Heart left ventricle (tissue), 16 donors: Measurements from ENCODE around the gene FANCF. TPM values are rescaled to one million over a fixed set of nuclear protein-coding genes. Genes with fewer than 3 reads are reported as not detected.

Experiments
- ATAC-seq, 4 donors: fragments of 200-7000 bp; cut with Tn5 transposase; one replicate each; pipeline ENCODE4 v1.9.1; 2020 to 2022; ENCODE audit warnings: moderate library complexity in 4 of 4, mild to moderate bottlenecking in 3 of 4, moderate number of reproducible peaks in 1 of 4
- DNase-seq, 5 donors: peaks; one replicate each; pipeline ENCODE4 v3.0.0-alpha.2; 2020
- H3K27ac ChIP-seq, 12 donors: fragments of 200-600 bp; sonication (generic) in 4 of 12; one replicate each; pipeline versions ENCODE4 v1.5.0 to v1.8.0; 2016 to 2022; ENCODE audit warnings: mild to moderate bottlenecking in 2 of 12
- H3K27me3 ChIP-seq, 9 donors: fragments of 200-600 bp; sonication (generic) in 2 of 9; one replicate each; pipeline versions ENCODE4 v1.5.1 to v1.8.0; 2016 to 2022; ENCODE audit warnings: mild to moderate bottlenecking in 3 of 9
- H3K36me3 ChIP-seq, 9 donors: fragments of 200-600 bp; sonication (generic) in 2 of 9; one replicate each; pipeline versions ENCODE4 v1.5.0 to v1.8.0; 2018 to 2022; ENCODE audit warnings: mild to moderate bottlenecking in 2 of 9
- H3K4me1 ChIP-seq, 12 donors: fragments of 200-600 bp; sonication (generic) in 4 of 12; one replicate each; pipeline versions ENCODE4 v1.5.0 to v1.8.0; 2016 to 2022; ENCODE audit warnings: mild to moderate bottlenecking in 3 of 12
- H3K4me3 ChIP-seq, 12 donors: fragments of 200-600 bp; sonication (generic) in 4 of 12; one replicate each; pipeline versions ENCODE4 v1.5.0 to v1.8.0; 2017 to 2022; ENCODE audit warnings: mild to moderate bottlenecking in 9 of 12, moderate library complexity in 4 of 12
- H3K9me3 ChIP-seq, 12 donors: fragments of 200-600 bp; sonication (generic) in 4 of 12; one replicate each; pipeline versions ENCODE4 v1.5.0 to v1.8.0; 2016 to 2022; ENCODE audit warnings: mild to moderate bottlenecking in 1 of 12
- CTCF ChIP-seq, 12 donors: fragments of 200-600 bp; sonication (generic) in 4 of 12; IDR thresholded peaks; one replicate each; pipeline versions ENCODE4 v1.5.0 to v1.8.0; 2018 to 2022; ENCODE audit warnings: antibody characterized with exemption in 12 of 12, mild to moderate bottlenecking in 5 of 12
- POLR2A ChIP-seq, 2 donors: fragments of 450-650 bp; IDR thresholded peaks; one replicate each; pipeline ENCODE4 v1.6.1; 2017; ENCODE audit warnings: antibody characterized with exemption in 2 of 2, mild to moderate bottlenecking in 2 of 2, moderate library complexity in 2 of 2
- WGBS, 4 donors: extraction: QIAGEN DNeasy Blood & Tissue Kit in 2 of 4; methylation state at CpG; one replicate each; pipeline versions ENCODE4 v1.1.5 to v1.1.7; 2013 to 2018; 5-methylcytosine and 5-hydroxymethylcytosine counted together
- intact Hi-C, 10 donors: fragments of 100-400 bp; cut with DNase I; formaldehyde crosslinking; loops; one replicate each; pipeline versions ENCODE4 v1.11.1 to v1.14.2; 2022
- polyA plus RNA-seq, 2 donors: library from polyadenylated mRNA; stranded (reverse); fragments of 200-250 nt; gene quantifications; one replicate each; pipeline ENCODE4 v1.2.3, GENCODE V29; 2013
- total RNA-seq, 9 donors: library from RNA; depleted of rRNA in 2 of 9; stranded (reverse); fragments of >200 nt in 2 of 9; fragmentation: NEBNext Ultra II Directional in 3 of 9; extraction: Animal tissue kit (Norgen Biotek cat#: 25700) in 3 of 9; gene quantifications; one replicate each; pipeline versions ENCODE4 v1.1.0 to v1.2.4, GENCODE V29; 2016 to 2023
- donor health status: ischemic (EF 13 %, LVEDD 7.1; RV severe dilation, severe dysfunction).
- donor health status: healthy with polysubstance abuse.
- donor health status: DM: no; HTN: yes; CAD: no.
- donor health status: DM: no; HTN: no; CAD: no.
- donor health status: ischemic (EF 25% LVEDD 6.9; RV normal size, moderate dysfunction).
- donor health status: ischemic (EF 25% LVEDD 5.7; RV mildly dilated, moderate dysfunction).
- donor health status: healthy.
- donor health status: DM: yes; HTN: yes; CAD: no.
- donor health status: ischemic (EF 35%, LVEDD 5.7; RV mildly dilated, moderate dysfunction).
- donor health status: nonischemic (EF 11% LVEDD 7.7; RV severe dilation, severe dysfunction).
- donor health status: DM: yes; HTN: yes; CAD: no.
- donor health status: PGD.
- donor health status: ischemic (EF 29% LVEDD 5.4; RV normal size, mild dysfunction).
- donor health status: nonischemic (EF 23%, LVEDD 6.1; RV moderate dilation, normal function).

The FANCF gene
- total and polyA plus RNA-seq, 11 donors = 3.4 to 8.6 (median 6.2) TPM

- intact Hi-C loops = loop anchor here in 4 of 10 donors (5.0 to 10.0 kb wide), 3 partner anchors 40 to 60 kb away; partner anchors contain the start of gene FANCF (in 1 of the 4)
- WGBS, 4 donors = 2 to 5% (median 3%) methylated on average over 20 to 40 of the region's 40 CpGs
Measured at GRCh38 chr11:22666688-22667439, 41.2 kb upstream of the FANCF start.

GRCh38 chr11:22666325-22666687 is 40.7 kb upstream of the FANCF start, which contains the start of gene GAS2:
Gene GAS2, plus strand, starts transcription at chr11:22666611. Its CDS starts 8,259 bp downstream, at chr11:22674870.
- ATAC-seq (peak; percentile 19 to 60 (median 43)), DNase-seq (peak in 1 of 5 donors; percentile 29)
- WGBS, 4 donors = 3 to 7% (median 5%) methylated on average over 8 of the region's 8 CpGs
- peak within 1 kb of the TSS; percentile 63 to 91 (median 79) for H3K27ac ChIP-seq
- H3K4me1 ChIP-seq = peaks cover 0 to 10% (median 0%) of the 10 kb centered on the region in 12 donors
- peaks cover 0 to 32% (median 0%) of the 10 kb centered on the region in 9 donors for H3K27me3 ChIP-seq
- TF ChIP-seq CTCF (IDR thresholded peaks at IDR 0.05) (no peak), POLR2A (IDR thresholded peaks at IDR 0.05) (no peak)
- no peaks in the 10 kb centered on the region for H3K36me3 ChIP-seq
- H3K9me3 ChIP-seq = no peaks in the 10 kb centered on the region
- H3K4me3 ChIP-seq = peak within 1 kb of the TSS; percentile 32 to 66 (median 58)
- intact Hi-C loops = loop anchor here in 4 of 10 donors (5.0 to 10.0 kb wide), 3 partner anchors 39 to 61 kb away; partner anchors contain the start of gene FANCF (in 1 of the 4)

More at GRCh38 chr11:22666688-22667439, 41.2 kb upstream of the FANCF start:
- peak; percentile 68 to 95 (median 88) for ATAC-seq
- Histone ChIP-seq H3K4me1 (peaks cover 0 to 12% (median 0%) of the 10 kb centered on the region in 12 donors), H3K27ac (peak overlapping the region; percentile 63 to 91 (median 79)), H3K9me3 (no peaks in the 10 kb centered on the region), H3K27me3 (peaks cover 0 to 32% (median 0%) of the 10 kb centered on the region in 9 donors), H3K4me3 (peak overlapping the region; percentile 32 to 66 (median 58)), H3K36me3 (no peaks in the 10 kb centered on the region)
- DNase-seq = peak; percentile 49 to 79 (median 76)
- peak in 4 of 12 donors; percentile 14 to 29 (median 19) for TF ChIP-seq CTCF (IDR thresholded peaks at IDR 0.05)
- TF ChIP-seq POLR2A (IDR thresholded peaks at IDR 0.05) = no peak

GRCh38 chr11:22659783-22660182 is 34.2 kb upstream of the FANCF start:
- H3K9me3 ChIP-seq = no peaks in the 10 kb centered on the region
- intact Hi-C loops = loop anchor here in 2 of 10 donors (10.0 kb wide), 2 partner anchors 65 kb away; no protein-coding TSS in a partner anchor
- no peak overlapping the region for H3K4me3 ChIP-seq
- no peaks in the 10 kb centered on the region for H3K36me3 ChIP-seq
- DNase-seq (no peak), ATAC-seq (no peak)
- H3K27me3 ChIP-seq = no peaks in the 10 kb centered on the region
- no peaks in the 10 kb centered on the region for H3K4me1 ChIP-seq
- H3K27ac ChIP-seq = no peak overlapping the region
- TF ChIP-seq CTCF (IDR thresholded peaks at IDR 0.05) (no peak), POLR2A (IDR thresholded peaks at IDR 0.05) (no peak)
- 88 to 97% (median 92%) methylated on average over 1 of the region's 1 CpG for WGBS, 4 donors

GRCh38 chr11:22657101-22657694 is 31.6 kb upstream of the FANCF start:
- Histone ChIP-seq H3K4me3 (no peak overlapping the region), H3K9me3 (no peaks in the 10 kb centered on the region), H3K36me3 (no peaks in the 10 kb centered on the region), H3K27ac (no peak overlapping the region), H3K4me1 (no peaks in the 10 kb centered on the region), H3K27me3 (no peaks in the 10 kb centered on the region)
- TF ChIP-seq CTCF (IDR thresholded peaks at IDR 0.05) = no peak
- TF ChIP-seq POLR2A (IDR thresholded peaks at IDR 0.05) = no peak
- ATAC-seq = no peak
- no peak for DNase-seq
- intact Hi-C loops = loop anchor here in 1 of 10 donors (10.0 kb wide), 1 partner anchor 62 kb away; no protein-coding TSS in a partner anchor
- WGBS, 4 donors = 52 to 63% (median 57%) methylated on average over 1 of the region's 1 CpG
